HG03175 (cell line): ENCODE results near the gene KCNN2.

Source experiments
- ATAC-seq: cut with Tn5 transposase; IDR thresholded peaks from one replicate; pipeline ENCODE4 v1.9.1; 2021; ENCODE audit warnings: mild to moderate bottlenecking, moderate library complexity; ENCODE audit not compliant: unreplicated experiment

KCNN2 gene

DNA sequence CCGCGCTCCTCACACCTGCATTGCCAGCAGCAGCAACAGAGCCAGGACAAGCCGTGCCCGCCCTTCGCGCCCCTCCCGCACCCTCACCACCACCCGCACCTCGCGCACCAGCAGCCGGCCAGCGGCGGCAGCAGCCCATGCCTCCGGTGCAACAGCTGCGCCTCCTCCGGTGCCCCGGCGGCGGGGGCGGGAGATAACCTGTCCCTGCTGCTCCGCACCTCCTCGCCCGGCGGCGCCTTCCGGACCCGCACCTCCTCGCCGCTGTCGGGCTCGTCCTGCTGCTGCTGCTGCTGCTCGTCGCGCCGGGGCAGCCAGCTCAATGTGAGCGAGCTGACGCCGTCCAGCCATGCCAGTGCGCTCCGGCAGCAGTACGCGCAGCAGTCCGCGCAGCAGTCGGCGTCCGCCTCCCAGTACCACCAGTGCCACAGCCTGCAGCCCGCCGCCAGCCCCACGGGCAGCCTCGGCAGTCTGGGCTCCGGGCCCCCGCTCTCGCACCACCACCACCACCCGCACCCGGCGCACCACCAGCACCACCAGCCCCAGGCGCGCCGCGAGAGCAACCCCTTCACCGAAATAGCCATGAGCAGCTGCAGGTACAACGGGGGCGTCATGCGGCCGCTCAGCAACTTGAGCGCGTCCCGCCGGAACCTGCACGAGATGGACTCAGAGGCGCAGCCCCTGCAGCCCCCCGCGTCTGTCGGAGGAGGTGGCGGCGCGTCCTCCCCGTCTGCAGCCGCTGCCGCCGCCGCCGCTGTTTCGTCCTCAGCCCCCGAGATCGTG, 517 bp downstream of the KCNN2 start:
- peak; percentile 29 for ATAC-seq

DNA sequence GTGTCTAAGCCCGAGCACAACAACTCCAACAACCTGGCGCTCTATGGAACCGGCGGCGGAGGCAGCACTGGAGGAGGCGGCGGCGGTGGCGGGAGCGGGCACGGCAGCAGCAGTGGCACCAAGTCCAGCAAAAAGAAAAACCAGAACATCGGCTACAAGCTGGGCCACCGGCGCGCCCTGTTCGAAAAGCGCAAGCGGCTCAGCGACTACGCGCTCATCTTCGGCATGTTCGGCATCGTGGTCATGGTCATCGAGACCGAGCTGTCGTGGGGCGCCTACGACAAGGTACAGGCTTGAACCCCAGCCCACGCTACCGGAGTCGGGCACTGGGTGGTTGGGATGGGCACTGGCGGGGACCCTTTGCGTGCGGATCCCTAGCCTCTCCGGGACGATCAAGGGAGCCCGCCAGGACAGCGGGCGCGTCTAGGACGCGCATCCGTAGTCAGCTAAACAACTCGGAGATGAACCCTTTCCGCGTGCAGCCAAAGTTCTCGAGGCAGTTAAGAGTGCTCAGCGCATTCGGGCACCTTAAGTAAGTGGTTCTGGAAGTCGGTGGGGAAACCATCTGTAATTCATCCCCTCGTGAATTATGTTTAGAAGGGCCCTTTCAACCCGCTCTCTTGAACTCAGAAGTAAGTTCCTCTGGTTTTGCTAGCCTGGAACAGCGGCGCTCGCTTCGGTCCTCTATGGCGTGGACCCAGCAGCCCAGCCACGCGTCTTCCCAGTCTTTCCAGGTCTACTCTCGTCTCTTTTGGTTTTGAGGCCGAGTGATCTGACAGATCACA, 1.3 kb downstream of the KCNN2 start:
- no peak for ATAC-seq

DNA sequence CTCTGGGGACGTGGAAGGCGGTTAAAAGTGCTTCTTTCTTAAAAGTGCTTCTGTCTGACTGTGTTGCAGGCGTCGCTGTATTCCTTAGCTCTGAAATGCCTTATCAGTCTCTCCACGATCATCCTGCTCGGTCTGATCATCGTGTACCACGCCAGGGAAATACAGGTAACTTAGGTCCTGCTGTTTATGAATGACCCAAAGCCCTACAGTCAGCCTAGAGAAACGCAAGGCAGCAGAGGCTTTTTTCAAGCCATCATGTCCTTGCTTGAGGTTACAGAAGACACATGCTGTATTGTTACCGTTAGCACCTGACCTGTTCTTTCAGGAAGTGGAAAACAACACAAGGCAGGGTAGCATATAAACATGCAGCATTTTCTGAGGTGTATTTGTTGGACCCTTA, 2.0 kb downstream of the KCNN2 start:
- ATAC-seq = no peak

DNA sequence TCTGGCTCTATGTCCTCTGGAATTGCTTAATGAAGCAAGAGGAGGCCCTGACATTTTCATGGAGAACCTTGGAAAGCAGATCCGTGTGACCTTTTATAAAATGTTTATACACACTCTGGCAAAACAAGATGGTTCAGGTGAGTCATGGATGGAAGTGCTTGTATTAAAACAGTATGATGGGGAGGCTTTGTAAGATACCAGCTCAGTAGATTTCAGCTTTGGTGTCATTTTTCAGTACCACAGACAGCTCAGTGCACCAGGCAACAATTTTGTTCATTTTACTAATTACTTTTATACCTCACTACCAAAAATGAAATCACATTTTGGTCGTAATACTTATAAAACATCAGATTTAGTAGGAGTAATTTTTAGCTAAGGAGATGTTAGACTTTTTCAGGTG, 5.2 kb downstream of the KCNN2 start:
- ATAC-seq = no peak

DNA sequence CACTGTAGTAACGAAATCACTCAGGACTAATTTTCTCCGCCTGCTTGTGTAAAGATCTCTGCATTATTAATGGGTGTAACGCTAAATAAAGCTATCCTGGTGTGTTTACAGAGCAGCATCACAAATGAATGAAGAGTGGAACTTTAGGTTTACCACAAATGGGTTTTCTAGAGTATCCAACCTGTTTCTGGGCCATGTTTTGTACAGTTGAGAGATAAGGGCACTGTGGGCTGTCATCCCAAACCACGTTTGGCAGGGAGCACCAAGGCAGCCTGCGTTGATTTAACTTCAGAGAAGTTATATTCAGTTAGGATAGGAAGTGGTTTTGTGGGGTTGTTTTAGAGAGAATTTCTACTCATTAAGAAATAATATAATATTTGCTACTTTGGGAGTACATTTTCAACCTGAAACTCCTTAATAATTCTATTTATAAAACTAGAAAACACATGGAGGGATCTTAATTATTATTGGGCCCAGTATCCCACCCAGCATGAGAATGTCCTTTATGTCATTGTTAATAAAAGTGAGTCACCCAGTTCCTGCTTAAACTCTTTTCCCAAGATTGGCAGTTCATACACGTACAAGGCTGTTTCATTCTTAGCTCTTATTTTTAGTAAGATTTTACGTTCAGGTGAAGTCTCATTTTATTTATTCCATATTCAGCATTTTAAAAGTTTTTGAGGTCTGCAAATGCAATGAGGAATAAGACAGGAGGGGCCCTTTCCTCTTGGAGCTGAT, 8.0 kb downstream of the KCNN2 start:
- no peak for ATAC-seq

DNA sequence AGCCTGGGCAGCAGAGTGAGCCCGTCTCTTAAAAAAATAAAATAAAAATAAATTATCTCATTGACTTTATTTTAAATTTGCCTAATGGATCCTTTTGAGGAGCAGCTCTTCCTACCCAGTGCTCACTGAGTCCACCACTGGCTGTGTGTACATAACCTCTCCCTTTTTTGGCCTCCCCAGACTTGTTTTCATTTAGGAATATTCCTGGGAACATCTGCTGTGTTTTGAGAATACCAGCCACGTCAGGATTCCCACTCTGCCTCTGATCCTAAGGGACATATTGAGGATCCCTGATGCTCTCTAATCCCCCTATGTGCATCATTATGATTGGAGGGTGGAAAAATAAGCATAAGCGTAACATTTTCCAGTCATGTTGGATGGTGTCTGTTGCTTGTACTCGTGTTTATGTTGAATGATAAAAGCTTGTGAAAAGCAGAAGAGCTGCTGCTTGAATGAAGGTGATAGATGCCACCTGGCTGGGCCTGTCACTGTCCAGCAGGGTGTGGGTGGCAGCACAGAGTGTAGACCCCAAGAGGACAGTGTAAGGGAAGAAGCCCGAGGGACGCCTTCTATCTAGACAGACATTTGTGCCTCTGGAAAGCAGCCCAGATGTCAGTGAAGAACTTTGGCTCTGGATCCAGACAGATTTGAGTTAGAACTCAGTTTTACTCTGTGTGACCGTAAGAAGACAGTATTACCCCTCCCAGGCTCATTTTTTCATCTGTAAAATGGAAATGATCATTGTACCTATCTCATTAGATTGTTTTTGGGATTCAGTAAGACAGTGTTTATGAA, 15.4 kb downstream of the KCNN2 start:
- ATAC-seq = no peak

DNA sequence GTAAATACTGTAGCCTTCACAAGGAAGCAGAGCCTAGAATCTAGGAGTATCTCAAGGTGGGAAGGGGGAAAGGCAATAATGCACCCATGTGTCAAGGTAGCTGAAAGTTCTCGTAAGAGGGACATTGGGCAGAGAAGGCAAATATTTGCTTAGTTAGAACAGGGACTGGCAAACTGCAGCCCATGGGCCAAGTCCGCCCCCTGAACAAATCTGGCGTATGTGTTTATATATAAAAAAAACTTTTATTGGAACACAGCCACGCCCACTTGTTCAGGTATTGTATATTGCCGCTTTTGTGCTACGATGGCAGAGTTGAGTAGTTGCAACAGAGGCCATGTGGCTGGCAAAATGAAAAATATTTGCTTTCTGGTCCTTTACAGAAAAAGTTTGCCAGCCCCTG, 16.1 kb downstream of the KCNN2 start:
- no peak for ATAC-seq

DNA sequence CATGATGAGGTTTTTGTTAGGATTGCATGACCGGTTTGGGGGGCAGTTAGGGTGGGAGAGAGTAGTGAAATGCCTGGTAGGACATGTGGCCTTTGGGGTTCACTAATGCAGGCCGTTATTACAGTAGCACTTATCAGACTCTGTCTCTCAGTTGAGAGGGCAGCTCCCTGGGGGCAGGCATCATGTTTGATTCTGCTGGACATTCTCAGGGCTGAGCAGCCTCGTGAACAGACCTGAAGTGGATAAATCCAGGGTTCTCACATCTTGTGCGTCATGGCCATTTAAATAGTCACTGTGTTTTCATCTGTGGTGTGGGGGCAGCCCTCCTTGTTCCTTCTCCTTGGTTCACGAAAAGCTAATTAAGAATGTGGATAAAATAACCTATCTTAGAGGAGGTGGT, 18.9 kb downstream of the KCNN2 start:
- no peak for ATAC-seq

DNA sequence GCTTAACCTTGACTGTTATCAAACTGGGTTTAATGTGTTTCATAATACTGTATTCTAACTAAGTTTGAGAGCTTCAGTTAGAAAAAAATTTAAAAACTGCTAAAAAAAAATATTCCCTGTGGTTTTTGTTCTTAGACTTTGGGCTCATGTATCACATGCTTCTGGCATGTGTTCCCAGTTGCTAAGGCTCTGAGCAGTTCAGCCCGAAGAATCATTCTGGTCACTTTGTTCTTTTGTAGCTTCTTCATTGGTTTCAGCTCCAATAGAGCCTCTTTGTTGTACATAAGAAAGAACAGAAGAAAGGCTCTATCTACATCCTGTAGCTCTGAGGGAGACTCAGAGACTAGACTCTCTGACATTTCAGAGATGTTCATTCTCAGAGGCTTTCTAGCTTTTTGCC, 25.6 kb downstream of the KCNN2 start:
- ATAC-seq = no peak

DNA sequence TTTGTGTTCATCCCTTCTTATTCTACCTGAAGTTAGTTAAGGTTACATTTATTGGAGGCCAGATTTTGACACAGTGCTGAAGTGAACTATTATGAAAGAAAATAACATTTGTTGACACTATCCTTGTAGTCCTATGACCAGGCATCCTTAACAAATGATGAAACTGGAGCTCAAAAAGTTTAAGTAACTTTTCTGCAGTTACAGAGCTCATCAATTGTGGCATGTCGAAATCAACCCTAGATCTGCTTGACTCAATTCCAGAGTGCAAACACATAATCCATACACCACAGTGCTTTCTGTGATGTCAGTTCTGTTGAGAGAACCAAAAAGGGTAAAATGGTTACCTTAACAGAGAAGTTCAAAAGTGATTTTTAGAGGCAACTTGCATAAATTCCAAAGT, 28.6 kb downstream of the KCNN2 start:
- no peak for ATAC-seq

DNA sequence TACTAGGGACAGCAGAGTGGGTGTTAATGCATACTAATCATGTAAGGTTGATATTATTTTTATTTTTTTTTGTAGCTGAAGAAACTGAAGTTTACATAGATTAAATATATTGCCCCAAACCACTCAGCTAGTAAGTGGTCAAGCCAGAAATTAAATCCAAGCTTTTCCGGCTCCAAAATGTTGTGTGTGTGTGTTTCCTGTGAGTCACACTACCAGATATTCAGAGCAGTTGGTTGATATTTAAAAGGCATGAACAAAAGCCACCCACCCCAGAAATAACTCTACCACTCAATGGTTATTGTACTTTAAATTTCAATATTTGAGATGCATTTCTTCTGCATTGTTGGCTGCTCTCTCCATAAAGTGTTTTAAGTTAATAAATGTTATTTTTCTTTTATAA, 29.5 kb downstream of the KCNN2 start:
- no peak for ATAC-seq

DNA sequence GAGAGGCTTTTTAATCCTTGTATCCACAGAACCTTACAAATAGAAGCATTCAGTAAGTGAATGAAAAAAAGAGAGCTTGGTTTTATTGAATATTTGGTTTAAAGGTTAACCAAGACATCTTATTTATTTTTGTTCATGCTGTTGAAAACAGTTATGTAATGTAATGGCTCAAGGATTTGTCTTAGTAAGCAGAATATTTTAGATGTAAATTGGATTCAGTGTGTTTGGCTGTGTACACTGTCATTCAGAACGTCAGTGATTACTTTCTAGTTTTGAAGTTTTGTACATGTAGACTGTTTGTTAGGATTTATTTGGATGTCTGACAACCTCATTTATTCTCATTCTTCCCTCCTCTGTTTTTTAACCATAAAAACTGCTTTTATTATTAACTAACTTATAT, 31.3 kb downstream of the KCNN2 start:
- no peak for ATAC-seq

DNA sequence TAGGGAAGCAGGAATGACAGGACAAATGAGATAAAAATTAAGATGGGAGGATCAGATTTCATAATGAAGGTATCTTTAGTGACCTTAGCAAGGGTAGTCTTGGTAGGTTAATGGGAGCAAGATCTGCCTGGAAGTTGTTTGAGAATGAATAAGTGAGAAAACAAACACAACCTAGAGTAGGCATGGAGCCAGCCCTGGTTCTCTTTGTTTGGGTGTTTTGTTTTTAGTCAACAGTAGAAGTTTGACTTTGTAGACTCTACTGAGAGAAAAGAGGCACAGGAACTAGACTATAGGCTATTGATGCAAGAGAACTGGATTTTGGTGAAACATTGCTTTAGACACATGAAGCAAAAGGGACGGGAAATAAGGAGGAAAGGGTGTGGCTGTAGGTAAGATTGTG, 40.3 kb downstream of the KCNN2 start:
- ATAC-seq = no peak

DNA sequence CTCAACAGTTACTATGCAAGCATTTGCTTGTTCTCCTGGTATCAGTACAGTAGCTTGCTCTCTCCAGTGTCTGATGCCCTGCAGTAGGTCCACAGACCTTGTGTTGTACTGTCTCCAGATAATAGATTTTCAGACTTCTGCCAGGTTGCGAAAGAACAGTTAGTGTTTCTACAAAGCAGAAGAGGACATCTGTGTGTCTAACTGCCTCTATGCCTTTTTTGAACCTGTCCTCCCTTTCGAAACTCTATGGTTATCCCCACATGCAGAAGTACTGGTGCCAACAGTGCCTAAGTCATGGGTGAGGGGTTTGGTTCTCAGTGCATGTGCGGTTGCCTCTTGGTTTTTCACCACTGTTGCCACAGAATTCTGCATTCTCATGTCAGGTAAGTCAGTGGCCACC, 45.9 kb downstream of the KCNN2 start:
- no peak for ATAC-seq

DNA sequence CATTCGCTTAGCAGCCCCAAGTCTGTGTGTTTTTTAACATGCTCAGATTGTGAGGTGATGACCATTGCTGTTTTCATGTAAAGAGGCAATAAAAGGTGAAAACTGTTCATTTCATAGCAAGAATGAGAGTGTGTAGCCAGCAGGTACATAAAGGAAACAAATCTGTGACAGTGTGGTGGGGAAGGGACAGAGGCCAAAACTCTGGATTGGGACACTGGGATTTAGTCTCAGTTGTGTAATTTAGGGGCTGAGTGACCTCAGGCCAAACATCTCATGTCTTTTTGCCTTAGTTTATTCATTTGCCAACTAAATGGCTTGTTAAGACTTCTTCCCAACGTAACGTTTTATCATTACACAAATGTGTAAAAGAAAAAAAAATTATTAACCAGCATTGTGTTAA, 47.0 kb downstream of the KCNN2 start:
- ATAC-seq = no peak

DNA sequence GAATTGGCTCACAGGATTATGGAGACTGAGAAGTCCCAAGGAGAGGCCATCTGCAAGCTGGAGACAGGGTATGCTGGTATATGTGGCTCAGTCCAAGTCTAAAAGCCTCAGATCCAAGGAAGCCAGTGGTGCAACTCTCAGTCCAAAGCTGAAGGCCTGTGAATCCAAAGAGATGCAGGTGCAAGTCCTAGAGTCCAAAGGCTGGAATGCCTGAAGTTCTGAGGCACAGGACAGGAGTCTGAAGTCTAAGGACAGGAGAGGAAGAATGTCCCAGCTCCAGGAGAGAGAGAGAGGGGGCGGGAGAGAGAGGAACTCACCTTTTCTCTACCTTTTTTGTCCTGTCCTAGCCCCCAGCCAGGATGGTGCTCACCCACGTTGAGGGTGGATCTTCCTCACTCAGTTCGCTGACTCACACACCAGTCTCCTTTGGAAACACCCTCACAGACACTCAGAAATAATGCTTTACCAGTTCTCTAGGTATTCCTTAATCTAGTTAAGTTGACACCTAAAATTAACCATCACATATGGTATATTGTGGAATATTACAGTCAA, 49.6 kb downstream of the KCNN2 start:
- no peak for ATAC-seq

DNA sequence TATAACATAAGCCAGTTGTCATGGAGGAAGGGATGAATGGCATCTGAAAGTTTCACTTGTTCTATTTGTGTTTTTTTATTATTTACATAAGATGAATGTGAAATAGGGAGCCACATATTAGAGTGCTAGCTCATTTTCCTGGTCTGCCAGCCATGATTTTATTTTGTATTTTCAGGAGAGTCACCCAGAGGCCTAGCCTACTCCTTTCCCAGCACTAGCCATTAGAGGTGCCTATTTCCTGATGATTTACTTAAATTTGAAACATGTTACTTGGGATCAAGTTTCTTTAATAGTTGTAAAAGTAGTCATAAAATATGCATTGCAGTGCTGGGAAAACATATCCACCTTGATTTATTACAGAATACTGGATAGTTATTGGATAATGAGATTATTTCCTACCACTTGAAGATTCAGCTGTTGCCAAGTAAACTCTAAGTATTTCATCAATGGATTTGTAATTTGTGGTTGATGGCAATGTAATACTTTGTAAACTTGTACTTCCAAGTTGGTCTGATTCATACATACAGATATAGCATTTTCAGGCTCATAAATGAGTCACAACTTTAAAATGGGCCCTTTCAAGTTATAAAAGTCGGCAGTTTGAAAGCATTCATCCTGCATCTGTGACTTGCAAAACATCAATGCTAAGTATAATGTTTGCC, 50.8 kb downstream of the KCNN2 start:
- no peak for ATAC-seq

DNA sequence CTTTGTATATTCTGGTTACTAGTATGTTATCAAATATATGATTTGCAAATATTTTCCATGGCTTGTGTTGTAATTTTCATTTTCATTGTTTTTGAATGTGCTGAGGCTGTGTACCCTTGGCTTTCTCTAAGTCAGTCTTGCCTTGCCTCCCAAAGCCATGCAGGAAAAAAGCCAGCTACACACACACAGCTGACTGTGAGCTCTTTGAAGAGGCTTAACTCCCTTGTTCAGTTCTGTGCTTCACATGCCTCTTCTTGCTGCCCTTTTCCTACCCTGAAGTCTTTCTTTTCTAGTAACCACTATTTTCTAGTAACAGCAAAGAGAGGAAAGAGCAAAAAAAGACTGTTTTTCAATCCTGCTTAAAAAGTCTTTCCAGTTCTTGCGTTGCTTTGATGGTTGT, 53.9 kb downstream of the KCNN2 start:
- ATAC-seq = no peak

DNA sequence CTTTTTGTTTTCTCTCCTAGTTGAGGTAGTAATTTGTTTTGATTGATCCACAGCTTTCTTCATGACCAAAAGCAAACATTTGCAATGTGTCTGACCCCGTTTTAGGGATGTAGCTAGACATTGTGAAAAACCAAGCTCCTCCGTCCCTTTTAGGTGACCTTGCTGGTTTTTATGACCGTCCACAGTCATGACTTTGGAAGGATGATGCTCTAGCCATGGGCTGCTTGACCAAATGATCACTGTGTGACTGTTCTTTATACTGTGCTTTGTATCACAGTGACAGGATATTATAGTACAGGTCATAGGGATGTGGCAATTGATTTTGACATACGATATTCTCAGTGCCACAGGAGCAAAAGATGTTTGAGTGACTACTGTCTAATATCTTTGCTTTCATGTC, 54.4 kb downstream of the KCNN2 start:
- ATAC-seq = no peak

DNA sequence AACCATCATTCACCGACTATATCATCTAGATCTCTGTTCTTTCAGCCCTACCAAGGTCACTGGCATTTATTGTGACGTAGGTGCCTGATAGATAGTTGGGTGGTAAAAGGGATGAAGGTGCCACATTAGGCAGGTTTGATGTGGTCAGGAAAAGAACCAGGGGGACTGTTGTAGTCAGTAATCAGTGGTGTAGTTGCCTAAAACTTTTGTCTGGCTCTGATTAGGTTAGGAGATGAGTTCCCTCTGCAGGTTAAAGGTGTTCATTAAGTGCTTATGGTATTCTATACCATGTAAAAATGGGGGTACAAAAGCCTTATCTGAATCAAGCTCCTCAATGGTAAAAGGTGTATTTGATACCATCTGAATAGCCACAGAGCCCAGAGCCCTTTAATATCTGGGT, 55.6 kb downstream of the KCNN2 start:
- ATAC-seq = no peak
